GM12873 (cell line): Measurements from ENCODE around the gene CNOT6.

Experiments
- TF ChIP-seq, protein P1 (sequence below): IDR thresholded peaks from 2 replicates; pipeline ENCODE4 v1.5.1; 2012; ENCODE audit warnings: low read depth, mild to moderate bottlenecking, moderate library complexity, low read length, control low read depth; ENCODE audit not compliant: insufficient read depth; ENCODE audit errors: missing control alignments

Gene CNOT6

DNA sequence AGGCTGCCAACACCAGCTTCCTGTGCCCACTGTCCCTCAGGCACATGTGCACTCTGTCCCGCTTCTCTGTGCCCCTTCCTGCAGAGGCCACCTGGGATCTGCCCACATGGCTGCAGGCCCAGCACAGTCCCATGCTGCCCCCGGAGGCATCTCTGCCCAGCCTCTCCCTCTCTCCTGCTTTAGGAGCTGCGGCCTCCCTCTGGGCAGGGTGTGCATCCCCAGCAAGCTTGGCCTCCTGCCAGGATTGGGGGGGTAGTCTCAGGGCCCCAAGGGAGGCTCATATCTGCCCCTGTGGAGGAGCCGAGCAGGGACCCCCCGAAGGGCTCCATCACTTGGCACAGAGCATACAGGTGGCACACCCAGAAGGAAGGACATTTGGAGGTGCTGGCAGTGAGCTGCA lies 130.4 kb downstream of the CNOT6 start:
- TF ChIP-seq, protein P1, sequence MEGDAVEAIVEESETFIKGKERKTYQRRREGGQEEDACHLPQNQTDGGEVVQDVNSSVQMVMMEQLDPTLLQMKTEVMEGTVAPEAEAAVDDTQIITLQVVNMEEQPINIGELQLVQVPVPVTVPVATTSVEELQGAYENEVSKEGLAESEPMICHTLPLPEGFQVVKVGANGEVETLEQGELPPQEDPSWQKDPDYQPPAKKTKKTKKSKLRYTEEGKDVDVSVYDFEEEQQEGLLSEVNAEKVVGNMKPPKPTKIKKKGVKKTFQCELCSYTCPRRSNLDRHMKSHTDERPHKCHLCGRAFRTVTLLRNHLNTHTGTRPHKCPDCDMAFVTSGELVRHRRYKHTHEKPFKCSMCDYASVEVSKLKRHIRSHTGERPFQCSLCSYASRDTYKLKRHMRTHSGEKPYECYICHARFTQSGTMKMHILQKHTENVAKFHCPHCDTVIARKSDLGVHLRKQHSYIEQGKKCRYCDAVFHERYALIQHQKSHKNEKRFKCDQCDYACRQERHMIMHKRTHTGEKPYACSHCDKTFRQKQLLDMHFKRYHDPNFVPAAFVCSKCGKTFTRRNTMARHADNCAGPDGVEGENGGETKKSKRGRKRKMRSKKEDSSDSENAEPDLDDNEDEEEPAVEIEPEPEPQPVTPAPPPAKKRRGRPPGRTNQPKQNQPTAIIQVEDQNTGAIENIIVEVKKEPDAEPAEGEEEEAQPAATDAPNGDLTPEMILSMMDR: no peak

DNA sequence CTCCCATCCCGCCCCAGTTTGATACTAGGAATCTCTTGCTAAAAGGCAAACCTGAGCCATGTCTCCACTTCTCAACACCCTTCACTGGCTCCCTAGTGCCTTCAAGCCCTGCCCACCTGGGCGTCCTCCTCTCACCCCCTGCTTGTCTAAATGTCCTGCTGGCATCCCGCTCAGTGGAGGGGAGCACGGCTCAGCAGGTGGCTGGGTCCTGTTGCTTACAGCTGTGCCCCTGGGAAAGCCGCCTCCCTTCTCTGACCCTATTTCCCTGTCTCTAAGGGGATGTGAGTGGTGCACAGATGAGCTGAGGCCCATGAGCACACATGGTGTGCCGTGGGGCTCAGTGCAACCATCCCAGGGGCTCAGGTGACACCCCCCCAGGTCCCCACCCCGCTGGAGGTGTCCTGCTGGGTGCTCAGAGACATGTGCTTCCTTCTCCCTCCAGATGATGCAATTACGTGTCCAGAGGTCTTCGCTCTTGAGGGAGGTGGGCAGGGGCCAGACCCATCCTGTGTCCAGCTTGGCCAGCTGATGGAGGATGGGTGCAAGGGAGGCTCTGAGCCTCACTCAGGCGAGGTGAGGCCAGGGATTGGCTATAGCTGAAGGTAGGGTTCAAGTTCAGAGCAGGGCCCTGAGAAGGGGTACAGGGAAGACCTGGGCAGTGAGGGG lies 131.1 kb downstream of the CNOT6 start:
- TF ChIP-seq, protein P1: no peak

DNA sequence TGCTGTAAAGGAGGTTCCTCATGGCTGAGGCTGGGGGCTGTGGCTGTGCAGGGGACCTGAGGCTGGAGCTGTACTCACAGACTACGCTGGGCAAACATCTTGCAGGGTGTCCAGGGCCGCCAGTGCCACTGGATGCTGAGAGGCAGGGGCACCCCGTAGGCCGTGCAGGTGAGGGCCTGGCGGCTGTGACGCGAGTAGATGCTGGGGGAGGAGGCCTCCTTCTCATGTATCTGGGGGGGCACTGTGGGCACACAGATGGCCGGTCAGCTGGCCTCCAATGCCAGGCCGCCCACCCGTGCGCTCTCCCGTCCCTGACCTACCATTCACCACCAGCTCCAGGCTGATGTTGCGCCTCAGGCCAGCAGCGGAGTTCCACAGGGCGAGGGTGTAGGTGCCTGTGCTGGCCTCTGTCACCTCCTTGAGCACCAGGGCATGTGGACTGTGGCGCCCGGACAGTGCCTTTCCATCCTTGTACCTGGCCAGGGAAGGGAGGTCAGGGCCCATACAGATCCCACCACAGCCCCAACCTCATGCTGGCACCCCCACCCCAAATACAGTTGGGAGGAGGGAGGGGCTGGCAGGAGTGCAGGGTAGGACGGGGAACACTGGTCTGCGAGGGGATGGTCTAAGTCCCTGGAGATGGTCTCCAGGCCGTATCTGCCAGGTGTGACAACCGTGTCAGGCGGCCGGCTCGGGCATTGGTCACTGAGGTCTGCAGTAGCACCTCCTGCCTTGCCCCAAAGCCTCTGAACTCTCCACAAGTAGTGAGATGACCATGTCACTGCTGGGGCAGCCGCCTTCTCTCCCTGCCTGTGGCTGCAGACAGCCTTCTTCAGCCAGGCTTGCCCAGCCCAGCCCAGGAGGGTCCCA lies 131.8 kb downstream of the CNOT6 start:
- TF ChIP-seq, protein P1: no peak

DNA sequence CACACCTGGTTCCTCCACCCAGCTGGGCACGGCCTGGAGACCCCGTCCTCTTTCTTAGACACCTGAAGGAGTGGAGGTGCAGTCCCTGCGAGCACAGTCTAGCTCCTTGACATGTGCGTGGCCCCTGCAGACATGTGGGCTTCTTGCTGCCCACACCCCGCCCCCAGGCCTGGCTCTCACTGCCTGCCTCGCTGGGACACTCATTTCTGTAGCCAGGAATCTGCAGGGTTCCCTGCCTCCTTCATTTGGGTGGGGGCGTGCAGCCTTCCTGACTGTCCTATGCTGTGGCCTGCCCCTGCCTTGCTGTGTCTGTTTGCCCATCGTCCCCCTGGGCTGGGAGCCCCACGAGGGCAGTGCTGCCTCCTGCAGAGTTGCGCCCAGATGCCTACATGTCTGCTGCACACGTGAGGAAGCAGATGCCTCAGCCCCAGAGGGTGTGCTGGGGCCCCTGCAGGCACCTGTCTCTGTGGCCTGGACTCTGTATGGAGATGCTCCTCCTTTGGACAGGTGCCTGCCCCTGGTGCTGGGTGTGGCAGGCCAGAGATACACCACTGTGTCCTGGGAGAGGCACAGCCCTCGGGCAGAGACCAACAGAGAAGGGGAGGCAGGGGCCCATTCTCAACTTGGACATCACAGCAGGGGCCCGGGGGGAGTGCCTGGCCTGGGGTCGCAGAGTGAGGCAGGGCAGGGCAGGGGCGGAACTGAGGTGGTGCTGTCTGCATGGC lies 132.6 kb downstream of the CNOT6 start:
- TF ChIP-seq, protein P1: no peak

DNA sequence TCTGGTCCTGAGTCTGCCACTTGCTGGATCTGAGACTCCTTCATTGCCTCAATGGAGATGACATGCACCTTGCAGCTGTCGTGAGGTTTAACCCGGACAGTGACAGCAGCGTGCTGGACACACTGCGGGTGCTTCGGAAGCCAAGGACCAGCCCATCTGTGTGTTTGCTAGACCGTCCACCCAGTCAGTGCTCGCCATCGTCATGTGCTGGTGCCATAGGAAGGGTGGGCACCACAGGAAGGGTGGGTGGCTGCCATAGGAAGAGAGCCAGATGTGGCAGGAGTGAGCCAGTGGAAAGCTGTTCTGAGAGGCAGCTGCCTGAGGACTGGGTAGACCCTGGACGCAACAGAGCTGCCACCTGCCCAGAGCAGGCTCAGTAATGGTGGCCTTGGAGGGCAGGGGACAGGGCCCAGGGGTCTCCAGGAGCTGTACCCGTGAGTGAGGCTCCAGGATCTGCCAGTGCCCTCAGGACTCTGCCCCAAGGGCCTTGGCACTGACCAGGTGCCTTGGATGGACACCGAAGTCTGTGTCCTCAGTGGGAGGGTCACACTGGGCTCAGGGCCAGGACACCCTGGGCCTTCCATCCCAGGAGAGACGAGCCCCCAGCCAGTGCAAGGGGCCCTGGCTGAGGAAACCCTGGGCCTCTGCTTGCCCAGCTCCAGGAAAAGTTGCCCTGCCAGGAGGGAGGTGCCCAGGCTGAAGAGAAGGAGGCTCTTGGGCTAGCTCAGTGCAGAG lies 133.4 kb downstream of the CNOT6 start:
- TF ChIP-seq, protein P1: no peak
